ENCODE results near the gene ADAM12.

GRCh38 chr10:126045861-126046260, 342.4 kb downstream of the ADAM12 start:
- TF ChIP-seq CTCF (IDR thresholded peaks at IDR 0.05; ENCODE audit: insufficient read depth, low read depth, low read length) (no peak), EZH2 (IDR thresholded peaks at IDR 0.05; ENCODE audit: insufficient read depth, low read length) (no peak)

Data from astrocyte (in vitro differentiated cells and primary cell).